Adrenal gland (tissue), 12 donors: ENCODE data around the gene NRP2. TPM values are rescaled to one million over a fixed set of nuclear protein-coding genes. Genes with fewer than 3 reads are reported as not detected.

ENCODE experiments used
- DNase-seq, 7 donors: peaks; one replicate each; pipeline ENCODE4 v3.0.0-alpha.2; 2019 to 2020
- H3K27ac ChIP-seq, 5 donors: fragments of 200-600 bp; sonication (generic) in 4 of 5; 1 replicate in 3 of 5; 2 replicates in 2 of 5; pipeline versions ENCODE4 v1.5.1 to v1.8.0; 2016 to 2020; ENCODE audit warnings: mild to moderate bottlenecking in 1 of 5
- H3K27me3 ChIP-seq: fragments of 200-600 bp; 2 replicates; pipeline ENCODE4 v1.8.0; 2021
- H3K36me3 ChIP-seq, 2 donors: fragments of 200-600 bp; replicated peaks in 1 of 2; 1 replicate in 1 of 2; 2 replicates in 1 of 2; pipeline versions ENCODE4 v1.5.1 to v1.8.0; 2018 to 2022
- H3K4me1 ChIP-seq, 2 donors: fragments of 200-600 bp; replicated peaks in 1 of 2; 1 replicate in 1 of 2; 2 replicates in 1 of 2; pipeline versions ENCODE4 v1.5.1 to v1.8.0; 2018 to 2021
- H3K4me3 ChIP-seq, 4 donors: fragments of 200-600 bp; sonication (generic) in 3 of 4; one replicate each; pipeline ENCODE4 v1.5.1; 2016 to 2018
- H3K9me3 ChIP-seq, 3 donors: fragments of 200-600 bp; sonication (generic) in 1 of 3; replicated peaks in 1 of 3; 1 replicate in 2 of 3; 2 replicates in 1 of 3; pipeline versions ENCODE4 v1.5.1 to v1.8.0; 2016 to 2021
- CTCF ChIP-seq, 6 experiments: fragments of 450-650 bp in 4 of 6; fragments of 200-600 bp in 2 of 6; sonication (generic) in 1 of 6; IDR thresholded peaks; 1 replicate in 5 of 6; 2 replicates in 1 of 6; pipeline versions ENCODE4 v1.5.1 to v1.8.0; 2016 to 2021; ENCODE audit warnings: antibody characterized with exemption in 6 of 6, mild to moderate bottlenecking in 2 of 6, moderate library complexity in 1 of 6
- POLR2A ChIP-seq, 2 donors: fragments of 450-650 bp; IDR thresholded peaks; one replicate each; pipeline ENCODE4 v1.6.1; 2017; ENCODE audit warnings: antibody characterized with exemption in 2 of 2, mild to moderate bottlenecking in 2 of 2, moderate library complexity in 1 of 2
- WGBS, 4 donors: extraction: QIAGEN DNeasy Blood & Tissue Kit in 2 of 4; methylation state at CpG; one replicate each; pipeline versions ENCODE4 v1.1.5 to v1.1.7; 2013 to 2017; 5-methylcytosine and 5-hydroxymethylcytosine counted together
- intact Hi-C, 2 donors: fragments of 100-400 bp; cut with DNase I; formaldehyde crosslinking; loops; one replicate each; pipeline versions ENCODE4 v1.14.1 to v1.15.0; 2022 to 2023
- polyA plus RNA-seq, 3 donors: library from polyadenylated mRNA; stranded (reverse); fragments of 200-250 nt in 2 of 3; fragments of 350-450 nt in 1 of 3; fragmentation: Illumina TruSeq in 1 of 3; extraction: RNeasy Lipid Tissue Mini Kit (QIAGEN cat#74804) in 1 of 3; gene quantifications; one replicate each; pipeline ENCODE4 v1.2.3, GENCODE V29; 2013 to 2014
- total RNA-seq, 9 donors: library from RNA; depleted of rRNA in 4 of 9; stranded (reverse); fragments of >200 nt in 4 of 9; fragments of 120-200 nt in 1 of 9; fragmentation: NEBNext Ultra II Directional in 1 of 9; extraction: Animal tissue kit (Norgen Biotek cat#: 25700) in 1 of 9; gene quantifications; one replicate each; pipeline versions ENCODE4 v1.1.0 to v1.2.4, GENCODE V29; 2013 to 2023
- donor health status: healthy with polysubstance abuse.
- donor health status: Bipolar disorder and iron deficiency.
- donor health status: DM: yes; HTN: yes; CAD: no.
- donor health status: DM: no; HTN: no; CAD: no.
- donor health status: DM: no; HTN: no; CAD: no.
- donor health status: DM: yes; HTN: yes; CAD: no.

The NRP2 gene
- total and polyA plus RNA-seq, 12 donors, result 27.6 to 205 (median 93.1) TPM

GRCh38 chr2:205642599-205643356 is 39.5 kb upstream of the NRP2 start:
- Histone ChIP-seq H3K36me3 (no peaks in the 10 kb centered on the region), H3K27ac (peak overlapping the region in 1 of 5 donors; percentile 20), H3K27me3 (no peaks in the 10 kb centered on the region), H3K4me3 (no peak overlapping the region), H3K9me3 (no peaks in the 10 kb centered on the region), H3K4me1 (no peaks in the 10 kb centered on the region)
- 47 to 55% (median 51%) methylated on average over 6 of the region's 6 CpGs for WGBS, 4 donors
- DNase-seq, result peak in 2 of 7 donors; percentile 22 to 55
- TF ChIP-seq POLR2A (IDR thresholded peaks at IDR 0.05), result no peak
- TF ChIP-seq CTCF (IDR thresholded peaks at IDR 0.05), result no peak
- intact Hi-C loops, result no loop called here

- WGBS, 4 donors, result 35 to 43% (median 38%) methylated on average over 10 of the region's 10 CpGs
- H3K27me3 ChIP-seq, result no peaks in the 10 kb centered on the region
- DNase-seq, result no peak
- H3K36me3 ChIP-seq, result no peaks in the 10 kb centered on the region
- H3K4me3 ChIP-seq, result no peak overlapping the region
- intact Hi-C loops, result no loop called here
- no peaks in the 10 kb centered on the region for H3K4me1 ChIP-seq
- TF ChIP-seq CTCF (IDR thresholded peaks at IDR 0.05) (no peak), POLR2A (IDR thresholded peaks at IDR 0.05) (no peak)
- H3K9me3 ChIP-seq, result no peaks in the 10 kb centered on the region
- peak overlapping the region in 1 of 5 donors; percentile 20 for H3K27ac ChIP-seq
Measured at GRCh38 chr2:205643391-205643885, 38.9 kb upstream of the NRP2 start.

- Histone ChIP-seq H3K4me3 (no peak overlapping the region), H3K27me3 (no peaks in the 10 kb centered on the region), H3K9me3 (no peaks in the 10 kb centered on the region), H3K4me1 (no peaks in the 10 kb centered on the region), H3K27ac (no peak overlapping the region), H3K36me3 (no peaks in the 10 kb centered on the region)
- WGBS, 4 donors, result 88 to 95% (median 94%) methylated on average over 5 of the region's 5 CpGs
- intact Hi-C loops, result no loop called here
- no peak for TF ChIP-seq CTCF (IDR thresholded peaks at IDR 0.05)
- TF ChIP-seq POLR2A (IDR thresholded peaks at IDR 0.05), result no peak
- DNase-seq, result no peak
Measured at GRCh38 chr2:205644018-205644417, 38.3 kb upstream of the NRP2 start.

- Histone ChIP-seq H3K36me3 (no peaks in the 10 kb centered on the region), H3K4me1 (no peaks in the 10 kb centered on the region), H3K4me3 (no peak overlapping the region), H3K27ac (no peak overlapping the region), H3K27me3 (no peaks in the 10 kb centered on the region), H3K9me3 (no peaks in the 10 kb centered on the region)
- 73 to 86% (median 81%) methylated on average over 8 of the region's 8 CpGs for WGBS, 4 donors
- DNase-seq, result no peak
- intact Hi-C loops, result no loop called here
- TF ChIP-seq POLR2A (IDR thresholded peaks at IDR 0.05) (no peak), CTCF (IDR thresholded peaks at IDR 0.05) (no peak)
Measured at GRCh38 chr2:205646680-205647079, 35.6 kb upstream of the NRP2 start.
